H9 (cell line): ENCODE data around the gene STARD9. TPM values are rescaled to one million over a fixed set of nuclear protein-coding genes. Genes with fewer than 3 reads are reported as not detected.

Source experiments
- DNase-seq: peaks from one replicate; pipeline ENCODE4 v3.0.0-alpha.2; 2017
- H2AFZ ChIP-seq: one replicate; pipeline ENCODE4 v1.6.1; 2013; ENCODE audit warnings: mild to moderate bottlenecking, low read length, control low read depth, moderate library complexity
- H2AK5ac ChIP-seq: 2 replicates; pipeline ENCODE4 v1.6.1; 2013; ENCODE audit warnings: low read length, control low read depth, mixed read lengths; ENCODE audit not compliant: insufficient read length
- H2BK120ac ChIP-seq: one replicate; pipeline ENCODE4 v1.6.1; 2013; ENCODE audit warnings: low read depth, mild to moderate bottlenecking, low read length, control low read depth, inconsistent platforms; ENCODE audit not compliant: poor library complexity, severe bottlenecking
- H2BK12ac ChIP-seq: 2 replicates; pipeline ENCODE4 v1.6.1; 2013; ENCODE audit warnings: low read length, control low read depth, mixed read lengths, low read depth; ENCODE audit not compliant: insufficient read length
- H2BK15ac ChIP-seq: 2 replicates; pipeline ENCODE4 v1.6.1; 2013; ENCODE audit warnings: low read depth, low read length, control low read depth
- H2BK20ac ChIP-seq: one replicate; pipeline ENCODE4 v1.6.1; 2013; ENCODE audit warnings: low read depth, mild to moderate bottlenecking, low read length, control low read depth, inconsistent platforms; ENCODE audit not compliant: poor library complexity, severe bottlenecking
- H2BK5ac ChIP-seq: 2 replicates; pipeline ENCODE4 v1.6.1; 2013; ENCODE audit warnings: low read length, control low read depth, mixed read lengths; ENCODE audit not compliant: insufficient read length
- H3K14ac ChIP-seq: 2 replicates; pipeline ENCODE4 v1.6.1; 2013; ENCODE audit warnings: low read length, control low read depth; ENCODE audit not compliant: insufficient read depth
- H3K18ac ChIP-seq: 2 replicates; pipeline ENCODE4 v1.6.1; 2013; ENCODE audit warnings: low read depth, mild to moderate bottlenecking, mixed read lengths, low read length, control low read depth; ENCODE audit not compliant: insufficient read length
- H3K23ac ChIP-seq: 2 replicates; pipeline ENCODE4 v1.6.1; 2013; ENCODE audit warnings: low read length, control low read depth, mixed read lengths, low read depth; ENCODE audit not compliant: insufficient read length
- H3K23me2 ChIP-seq: 2 replicates; pipeline ENCODE4 v1.6.1; 2013; ENCODE audit warnings: low read depth, mild to moderate bottlenecking, mixed read lengths, low read length, control low read depth; ENCODE audit not compliant: insufficient read length, poor library complexity, severe bottlenecking
- H3K27ac ChIP-seq: 2 replicates; pipeline ENCODE4 v1.5.1; 2013; ENCODE audit warnings: low read length, control low read depth, mixed read lengths, low read depth; ENCODE audit not compliant: insufficient read length
- H3K27me3 ChIP-seq: 2 replicates; pipeline ENCODE4 v1.6.1; 2013; ENCODE audit warnings: low read length, control low read depth, inconsistent platforms; ENCODE audit not compliant: insufficient read depth
- H3K4ac ChIP-seq: 2 replicates; pipeline ENCODE4 v1.6.1; 2013; ENCODE audit warnings: low read depth, mild to moderate bottlenecking, control low read depth, inconsistent platforms, low read length, moderate library complexity
- H3K4me1 ChIP-seq: 2 replicates; pipeline ENCODE4 v1.6.1; 2013; ENCODE audit warnings: low read length, control low read depth, inconsistent platforms; ENCODE audit not compliant: insufficient read depth
- H3K4me2 ChIP-seq: 2 replicates; pipeline ENCODE4 v1.6.1; 2013; ENCODE audit warnings: low read length, control low read depth, mixed read lengths; ENCODE audit not compliant: insufficient read length, insufficient read depth
- H3K56ac ChIP-seq: 2 replicates; pipeline ENCODE4 v1.6.1; 2013; ENCODE audit warnings: low read depth, mild to moderate bottlenecking, mixed read lengths, low read length, control low read depth; ENCODE audit not compliant: insufficient read length
- H3K79me1 ChIP-seq: 2 replicates; pipeline ENCODE4 v1.6.1; 2013; ENCODE audit warnings: low read depth, mild to moderate bottlenecking, moderate library complexity, low read length, control low read depth, inconsistent platforms; ENCODE audit not compliant: insufficient read depth, poor library complexity, severe bottlenecking
- H3K79me2 ChIP-seq: 2 replicates; pipeline ENCODE4 v1.6.1; 2013; ENCODE audit warnings: low read length, control low read depth, inconsistent platforms; ENCODE audit not compliant: insufficient read depth
- H3K9ac ChIP-seq: 2 replicates; pipeline ENCODE4 v1.6.1; 2013; ENCODE audit warnings: low read length, control low read depth, mixed read lengths; ENCODE audit not compliant: insufficient read length; ENCODE audit errors: extremely low read depth
- H3K9me3 ChIP-seq: one replicate; pipeline ENCODE4 v1.6.1; 2013; ENCODE audit warnings: low read depth, low read length, inconsistent platforms; ENCODE audit not compliant: control insufficient read depth
- H3T11ph ChIP-seq: one replicate; pipeline ENCODE4 v1.6.1; 2013; ENCODE audit warnings: mild to moderate bottlenecking, low read length, control low read depth, inconsistent platforms
- H4K20me1 ChIP-seq: one replicate; pipeline ENCODE4 v1.6.1; 2013; ENCODE audit not compliant: control insufficient read depth, insufficient read length, insufficient read depth
- H4K5ac ChIP-seq: 2 replicates; pipeline ENCODE4 v1.6.1; 2013; ENCODE audit warnings: low read depth, mild to moderate bottlenecking, mixed read lengths, low read length, control low read depth; ENCODE audit not compliant: insufficient read length
- H4K8ac ChIP-seq: replicated peaks from 2 replicates; pipeline ENCODE4 v1.6.1; 2013; ENCODE audit warnings: low read length, control low read depth, mixed read lengths, low read depth; ENCODE audit not compliant: insufficient read length
- H4K91ac ChIP-seq: 2 replicates; pipeline ENCODE4 v1.6.1; 2013; ENCODE audit warnings: low read depth, mild to moderate bottlenecking, moderate library complexity, mixed read lengths, low read length, control low read depth; ENCODE audit not compliant: insufficient read length
- H3K27ac Mint-ChIP-seq, 3 experiments: 2 replicates in 2 of 3; 3 replicates in 1 of 3; pipeline ENCODE4 v1.8.0; 2020 to 2021; ENCODE audit warnings: mixed read lengths in 3 of 3, mild to moderate bottlenecking in 1 of 3, moderate library complexity in 1 of 3
- H3K27me3 Mint-ChIP-seq: 2 replicates; pipeline ENCODE4 v1.8.0; 2021; ENCODE audit warnings: low read depth, mild to moderate bottlenecking, moderate library complexity, mixed read lengths
- H3K36me3 Mint-ChIP-seq, 3 experiments: 2 replicates in 2 of 3; 3 replicates in 1 of 3; pipeline ENCODE4 v1.8.0; 2020 to 2021; ENCODE audit warnings: low read depth in 3 of 3, mixed read lengths in 3 of 3; ENCODE audit not compliant: insufficient read depth in 1 of 3
- H3K4me1 Mint-ChIP-seq, 2 experiments: 2 replicates each; pipeline ENCODE4 v1.8.0; 2020; ENCODE audit warnings: mixed read lengths in 2 of 2
- H3K4me3 Mint-ChIP-seq, 2 experiments: 2 replicates in 1 of 2; 3 replicates in 1 of 2; pipeline ENCODE4 v1.8.0; 2020 to 2021; ENCODE audit warnings: mild to moderate bottlenecking in 2 of 2, mixed read lengths in 2 of 2, moderate library complexity in 1 of 2
- H3K9me3 Mint-ChIP-seq, 2 experiments: 2 replicates in 1 of 2; 3 replicates in 1 of 2; pipeline ENCODE4 v1.8.0; 2020; ENCODE audit warnings: mild to moderate bottlenecking in 2 of 2, mixed read lengths in 2 of 2, moderate library complexity in 1 of 2
- WGBS: extraction: QIAGEN DNeasy Blood & Tissue Kit; methylation state at CpG from one replicate; pipeline ENCODE4 v1.1.7; 2013; ENCODE audit warnings: missing lambda C conversion rate, low lambda C conversion rate, mixed read lengths; ENCODE audit not compliant: insufficient read length; ENCODE audit errors: extremely low coverage; 5-methylcytosine and 5-hydroxymethylcytosine counted together
- total RNA-seq: library from RNA; stranded (reverse); gene quantifications from 2 replicates; pipeline ENCODE4 v1.2.1, GENCODE V29; 2021
- TF ChIP-seq, protein P1 (sequence below): fragments of 200-600 bp; sonication (generic); conservative IDR thresholded peaks from 3 replicates; pipeline ENCODE4 v1.8.0; 2021; ENCODE audit warnings: antibody characterized with exemption, mild to moderate bottlenecking

Gene STARD9
- total RNA-seq, 1 experiment from 2014 or later = 6.9 TPM

DNA sequence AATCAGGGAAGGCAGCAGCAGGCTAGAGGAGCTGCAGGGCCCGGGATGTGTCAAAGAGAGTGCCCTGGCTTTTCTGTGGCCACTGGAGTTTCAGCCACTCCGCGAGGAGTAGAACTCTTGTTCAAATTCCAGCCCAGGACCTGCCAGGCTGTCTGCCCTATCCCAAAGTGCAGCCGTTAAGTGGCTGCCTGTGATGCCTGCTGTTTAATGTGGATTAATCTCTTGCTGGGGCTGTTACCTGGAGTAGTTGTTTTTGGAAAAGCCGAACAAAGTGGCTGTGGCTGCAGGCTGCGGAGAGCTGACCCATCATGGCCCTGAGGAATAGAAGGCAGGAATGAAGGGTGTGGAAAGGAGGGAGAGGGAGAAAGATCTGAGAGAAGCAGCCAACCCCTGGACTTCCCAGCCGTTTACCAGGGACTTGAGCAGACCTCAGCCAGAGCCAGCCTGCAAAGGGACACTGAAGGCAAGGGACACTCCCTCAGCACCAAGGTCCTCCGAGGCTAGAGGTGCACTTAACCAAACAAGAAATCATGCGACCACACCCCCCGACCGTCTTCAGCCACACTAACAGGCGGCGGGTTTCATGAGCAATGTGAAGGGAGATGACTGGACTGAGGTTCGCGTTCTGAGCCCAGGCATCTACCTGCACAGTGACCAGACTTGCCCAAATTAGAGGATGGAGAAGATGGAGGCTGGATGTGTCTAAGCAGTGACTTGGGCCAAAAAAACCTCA, 156.9 kb downstream of the STARD9 start:
- no peak overlapping the region for H4K91ac ChIP-seq
- H3K79me2 ChIP-seq = no peaks in the 10 kb centered on the region
- TF ChIP-seq, protein P1, sequence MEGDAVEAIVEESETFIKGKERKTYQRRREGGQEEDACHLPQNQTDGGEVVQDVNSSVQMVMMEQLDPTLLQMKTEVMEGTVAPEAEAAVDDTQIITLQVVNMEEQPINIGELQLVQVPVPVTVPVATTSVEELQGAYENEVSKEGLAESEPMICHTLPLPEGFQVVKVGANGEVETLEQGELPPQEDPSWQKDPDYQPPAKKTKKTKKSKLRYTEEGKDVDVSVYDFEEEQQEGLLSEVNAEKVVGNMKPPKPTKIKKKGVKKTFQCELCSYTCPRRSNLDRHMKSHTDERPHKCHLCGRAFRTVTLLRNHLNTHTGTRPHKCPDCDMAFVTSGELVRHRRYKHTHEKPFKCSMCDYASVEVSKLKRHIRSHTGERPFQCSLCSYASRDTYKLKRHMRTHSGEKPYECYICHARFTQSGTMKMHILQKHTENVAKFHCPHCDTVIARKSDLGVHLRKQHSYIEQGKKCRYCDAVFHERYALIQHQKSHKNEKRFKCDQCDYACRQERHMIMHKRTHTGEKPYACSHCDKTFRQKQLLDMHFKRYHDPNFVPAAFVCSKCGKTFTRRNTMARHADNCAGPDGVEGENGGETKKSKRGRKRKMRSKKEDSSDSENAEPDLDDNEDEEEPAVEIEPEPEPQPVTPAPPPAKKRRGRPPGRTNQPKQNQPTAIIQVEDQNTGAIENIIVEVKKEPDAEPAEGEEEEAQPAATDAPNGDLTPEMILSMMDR = no peak
- no peaks in the 10 kb centered on the region for H3K23me2 ChIP-seq
- H4K20me1 ChIP-seq = no peaks in the 10 kb centered on the region
- H3K23ac ChIP-seq = no peak overlapping the region
- Mint-ChIP-seq H3K4me3 (no peak overlapping the region), H3K27me3 (no peaks in the 10 kb centered on the region), H3K27ac (no peak overlapping the region), H3K9me3 (no peaks in the 10 kb centered on the region; a peak in 1 of 5 replicates), H3K4me1 (peaks cover 8 to 25% of the 10 kb centered on the region in 2 experiments), H3K36me3 (peaks cover 30 to 70% (median 67%) of the 10 kb centered on the region in 3 experiments)
- no peak overlapping the region for H3K18ac ChIP-seq
- H3K4me2 ChIP-seq = no peak overlapping the region
- no peak overlapping the region for H4K5ac ChIP-seq
- no peak for DNase-seq
- H3K9me3 ChIP-seq = no peaks in the 10 kb centered on the region
- H3T11ph ChIP-seq = no peak overlapping the region
- no peak overlapping the region for H2BK120ac ChIP-seq
- no peak overlapping the region for H2BK15ac ChIP-seq
- no peak overlapping the region for H3K14ac ChIP-seq
- H3K9ac ChIP-seq = no peak overlapping the region
- no peak overlapping the region for H2BK12ac ChIP-seq
- H3K4ac ChIP-seq = no peak overlapping the region
- H2AK5ac ChIP-seq = no peak overlapping the region
- no CpG with 5 or more reads among the region's 15 CpGs for WGBS
- H4K8ac ChIP-seq = no peak overlapping the region
- H3K27me3 ChIP-seq = no peaks in the 10 kb centered on the region
- no peak overlapping the region for H2BK5ac ChIP-seq
- H3K56ac ChIP-seq = no peak overlapping the region
- no peak overlapping the region for H3K27ac ChIP-seq
- no peak overlapping the region for H2BK20ac ChIP-seq
- no peaks in the 10 kb centered on the region for H3K4me1 ChIP-seq
- H2AFZ ChIP-seq = no peak overlapping the region
- no peaks in the 10 kb centered on the region for H3K79me1 ChIP-seq
